Measurements from ENCODE around the gene IBTK. TPM values are rescaled to one million over a fixed set of nuclear protein-coding genes. Genes with fewer than 3 reads are reported as not detected.
"Not testable (repeated sequence)": the region's sequence is repeated elsewhere in the genome, so short reads cannot be mapped to it uniquely, and the experiment has no call there.

Gene IBTK
- total and polyA plus RNA-seq, 4 experiments from 2014 or later: 16.4 to 29.5 (median 23.9) TPM

GRCh38 chr6:82160255-82160990 lies 87.1 kb downstream of the IBTK start:
- POLR2A ChIA-PET (ENCODE audit: partially characterized antibody): no interaction called here
- H3K27me3 Mint-ChIP-seq: no peaks in the 10 kb centered on the region

GRCh38 chr6:82152786-82153185 lies 94.8 kb downstream of the IBTK start:
- intact Hi-C loops (cut with micrococcal nuclease); H3K27me3 ChIP-seq (ENCODE audit: insufficient read depth, low read length); H3K27ac ChIP-seq (ENCODE audit: low read depth, low read length); H3K36me3 ChIP-seq (ENCODE audit: insufficient read depth, low read length); POLR2A ChIA-PET (ENCODE audit: partially characterized antibody); H3K4me1 ChIP-seq (ENCODE audit: insufficient read depth, low read length); CTCF ChIA-PET (ENCODE audit: partially characterized antibody); H3K9me3 ChIP-seq (ENCODE audit: control insufficient read depth in 1 of 2, low read length in 2 of 2); H3K4me3 Mint-ChIP-seq; H3K27me3 Mint-ChIP-seq; DNase-seq; H3K4me1 Mint-ChIP-seq; H3K4me3 ChIP-seq (ENCODE audit: low read length in 2 of 2); H3K27ac Mint-ChIP-seq: not testable (repeated sequence)
- peaks cover 6 to 27% of the 10 kb centered on the region in 2 donors for H3K36me3 Mint-ChIP-seq
- H3K9me3 Mint-ChIP-seq: peaks cover 2 to 40% (median 18%) of the 10 kb centered on the region in 8 donors

More at GRCh38 chr6:82160255-82160990, 87.1 kb downstream of the IBTK start:
- Mint-ChIP-seq H3K36me3 (peaks cover 0 to 12% of the 10 kb centered on the region in 2 donors), H3K9me3 (peaks cover 0 to 6% (median under 1%) of the 10 kb centered on the region in 8 donors), H3K27ac (no peak overlapping the region), H3K4me3 (no peak overlapping the region), H3K4me1 (no peaks in the 10 kb centered on the region)
- Histone ChIP-seq H3K27ac (ENCODE audit: low read depth, low read length) (no peak overlapping the region), H3K36me3 (ENCODE audit: insufficient read depth, low read length) (no peaks in the 10 kb centered on the region), H3K4me3 (ENCODE audit: low read length in 2 of 2) (no peak overlapping the region), H3K27me3 (ENCODE audit: insufficient read depth, low read length) (no peaks in the 10 kb centered on the region), H3K9me3 (ENCODE audit: control insufficient read depth in 1 of 2, low read length in 2 of 2) (no peaks in the 10 kb centered on the region), H3K4me1 (ENCODE audit: insufficient read depth, low read length) (no peaks in the 10 kb centered on the region)
- DNase-seq: no peak
- intact Hi-C loops (cut with micrococcal nuclease): no loop called here
- CTCF ChIA-PET (ENCODE audit: partially characterized antibody): interaction anchor here (0.7 kb wide), 1 partner anchor 1986 kb away, joined by 3 read pairs; no protein-coding TSS in a partner anchor

- CTCF ChIA-PET (ENCODE audit: partially characterized antibody); H3K36me3 ChIP-seq (ENCODE audit: insufficient read depth, low read length); intact Hi-C loops (cut with micrococcal nuclease); H3K27me3 Mint-ChIP-seq; H3K4me3 ChIP-seq (ENCODE audit: low read length in 2 of 2); H3K4me1 Mint-ChIP-seq; H3K9me3 ChIP-seq (ENCODE audit: control insufficient read depth in 1 of 2, low read length in 2 of 2); H3K27ac ChIP-seq (ENCODE audit: low read depth, low read length); POLR2A ChIA-PET (ENCODE audit: partially characterized antibody); H3K4me1 ChIP-seq (ENCODE audit: insufficient read depth, low read length); H3K4me3 Mint-ChIP-seq; H3K27ac Mint-ChIP-seq; H3K27me3 ChIP-seq (ENCODE audit: insufficient read depth, low read length); DNase-seq: not testable (repeated sequence)
- peaks cover 6 to 23% of the 10 kb centered on the region in 2 donors for H3K36me3 Mint-ChIP-seq
- peaks cover 2 to 34% (median 18%) of the 10 kb centered on the region in 8 donors for H3K9me3 Mint-ChIP-seq
Observed at GRCh38 chr6:82151147-82151546, 96.4 kb downstream of the IBTK start.

GRCh38 chr6:82145926-82146452 lies 101.6 kb downstream of the IBTK start:
- Histone ChIP-seq H3K27me3 (ENCODE audit: insufficient read depth, low read length) (no peaks in the 10 kb centered on the region), H3K36me3 (ENCODE audit: insufficient read depth, low read length) (no peaks in the 10 kb centered on the region), H3K4me3 (ENCODE audit: low read length in 2 of 2) (no peak overlapping the region), H3K27ac (ENCODE audit: low read depth, low read length) (no peak overlapping the region), H3K9me3 (ENCODE audit: control insufficient read depth in 1 of 2, low read length in 2 of 2) (no peaks in the 10 kb centered on the region), H3K4me1 (ENCODE audit: insufficient read depth, low read length) (no peaks in the 10 kb centered on the region)
- intact Hi-C loops (cut with micrococcal nuclease): no loop called here
- H3K27me3 Mint-ChIP-seq: no peaks in the 10 kb centered on the region
- no peaks in the 10 kb centered on the region for H3K36me3 Mint-ChIP-seq
- H3K4me3 Mint-ChIP-seq: no peak overlapping the region
- POLR2A ChIA-PET (ENCODE audit: partially characterized antibody): no interaction called here
- DNase-seq: no peak
- no peak overlapping the region for H3K27ac Mint-ChIP-seq
- peaks cover 0 to 5% (median 2%) of the 10 kb centered on the region in 8 donors for H3K9me3 Mint-ChIP-seq
- CTCF ChIA-PET (ENCODE audit: partially characterized antibody): no interaction called here
- no peaks in the 10 kb centered on the region for H3K4me1 Mint-ChIP-seq

- no peak for DNase-seq
Observed at GRCh38 chr6:82144852-82145340, 102.6 kb downstream of the IBTK start.

GRCh38 chr6:82144007-82144851 lies 103.3 kb downstream of the IBTK start:
- H3K27me3 ChIP-seq (ENCODE audit: insufficient read depth, low read length): no peaks in the 10 kb centered on the region
- no peaks in the 10 kb centered on the region for H3K4me1 ChIP-seq (ENCODE audit: insufficient read depth, low read length)
- Mint-ChIP-seq H3K27ac (no peak overlapping the region), H3K27me3 (peaks cover 0 to 1% of the 10 kb centered on the region in 2 donors), H3K36me3 (no peaks in the 10 kb centered on the region), H3K4me1 (no peaks in the 10 kb centered on the region), H3K9me3 (peaks cover 0 to 2% (median 0%) of the 10 kb centered on the region in 8 donors), H3K4me3 (no peak overlapping the region)
- no peak overlapping the region for H3K4me3 ChIP-seq (ENCODE audit: low read length in 2 of 2)
- intact Hi-C loops (cut with micrococcal nuclease): no loop called here
- CTCF ChIA-PET (ENCODE audit: partially characterized antibody): no interaction called here
- no peaks in the 10 kb centered on the region for H3K9me3 ChIP-seq (ENCODE audit: control insufficient read depth in 1 of 2, low read length in 2 of 2)
- no peak overlapping the region for H3K27ac ChIP-seq (ENCODE audit: low read depth, low read length)
- H3K36me3 ChIP-seq (ENCODE audit: insufficient read depth, low read length): no peaks in the 10 kb centered on the region
- POLR2A ChIA-PET (ENCODE audit: partially characterized antibody): no interaction called here
- DNase-seq: no peak

More at GRCh38 chr6:82144852-82145340, 102.6 kb downstream of the IBTK start:
- Mint-ChIP-seq H3K9me3 (peaks cover 0 to 2% (median 0%) of the 10 kb centered on the region in 8 donors), H3K27ac (no peak overlapping the region), H3K4me1 (no peaks in the 10 kb centered on the region), H3K4me3 (no peak overlapping the region), H3K27me3 (peaks cover 0 to 1% of the 10 kb centered on the region in 2 donors), H3K36me3 (no peaks in the 10 kb centered on the region)
- intact Hi-C loops (cut with micrococcal nuclease): no loop called here
- H3K4me1 ChIP-seq (ENCODE audit: insufficient read depth, low read length): no peaks in the 10 kb centered on the region
- no peaks in the 10 kb centered on the region for H3K9me3 ChIP-seq (ENCODE audit: control insufficient read depth in 1 of 2, low read length in 2 of 2)
- no peak overlapping the region for H3K4me3 ChIP-seq (ENCODE audit: low read length in 2 of 2)
- H3K36me3 ChIP-seq (ENCODE audit: insufficient read depth, low read length): no peaks in the 10 kb centered on the region
- no peak overlapping the region for H3K27ac ChIP-seq (ENCODE audit: low read depth, low read length)
- POLR2A ChIA-PET (ENCODE audit: partially characterized antibody): no interaction called here
- CTCF ChIA-PET (ENCODE audit: partially characterized antibody): no interaction called here
- no peaks in the 10 kb centered on the region for H3K27me3 ChIP-seq (ENCODE audit: insufficient read depth, low read length)

GRCh38 chr6:82143041-82143481 lies 104.5 kb downstream of the IBTK start:
- H3K9me3 ChIP-seq (ENCODE audit: control insufficient read depth in 1 of 2, low read length in 2 of 2): no peaks in the 10 kb centered on the region
- no peak overlapping the region for H3K27ac ChIP-seq (ENCODE audit: low read depth, low read length)
- Mint-ChIP-seq H3K4me3 (no peak overlapping the region), H3K27ac (no peak overlapping the region), H3K36me3 (no peaks in the 10 kb centered on the region), H3K9me3 (peaks cover 0 to 2% (median 0%) of the 10 kb centered on the region in 8 donors), H3K4me1 (no peaks in the 10 kb centered on the region), H3K27me3 (peaks cover 0 to 1% of the 10 kb centered on the region in 2 donors)
- no peak for DNase-seq
- H3K27me3 ChIP-seq (ENCODE audit: insufficient read depth, low read length): no peaks in the 10 kb centered on the region
- no peaks in the 10 kb centered on the region for H3K36me3 ChIP-seq (ENCODE audit: insufficient read depth, low read length)
- no peaks in the 10 kb centered on the region for H3K4me1 ChIP-seq (ENCODE audit: insufficient read depth, low read length)
- intact Hi-C loops (cut with micrococcal nuclease): no loop called here
- POLR2A ChIA-PET (ENCODE audit: partially characterized antibody): no interaction called here
- no peak overlapping the region for H3K4me3 ChIP-seq (ENCODE audit: low read length in 2 of 2)
- CTCF ChIA-PET (ENCODE audit: partially characterized antibody): no interaction called here
